ENCODE data around the gene SLC44A2.
"Not testable (repeated sequence)": the region's sequence is repeated elsewhere in the genome, so short reads cannot be mapped to it uniquely, and the experiment has no call there.

GRCh38 chr19:10671922-10672321 lies 46.6 kb downstream of the SLC44A2 start:
- TF ChIP-seq, protein P1, sequence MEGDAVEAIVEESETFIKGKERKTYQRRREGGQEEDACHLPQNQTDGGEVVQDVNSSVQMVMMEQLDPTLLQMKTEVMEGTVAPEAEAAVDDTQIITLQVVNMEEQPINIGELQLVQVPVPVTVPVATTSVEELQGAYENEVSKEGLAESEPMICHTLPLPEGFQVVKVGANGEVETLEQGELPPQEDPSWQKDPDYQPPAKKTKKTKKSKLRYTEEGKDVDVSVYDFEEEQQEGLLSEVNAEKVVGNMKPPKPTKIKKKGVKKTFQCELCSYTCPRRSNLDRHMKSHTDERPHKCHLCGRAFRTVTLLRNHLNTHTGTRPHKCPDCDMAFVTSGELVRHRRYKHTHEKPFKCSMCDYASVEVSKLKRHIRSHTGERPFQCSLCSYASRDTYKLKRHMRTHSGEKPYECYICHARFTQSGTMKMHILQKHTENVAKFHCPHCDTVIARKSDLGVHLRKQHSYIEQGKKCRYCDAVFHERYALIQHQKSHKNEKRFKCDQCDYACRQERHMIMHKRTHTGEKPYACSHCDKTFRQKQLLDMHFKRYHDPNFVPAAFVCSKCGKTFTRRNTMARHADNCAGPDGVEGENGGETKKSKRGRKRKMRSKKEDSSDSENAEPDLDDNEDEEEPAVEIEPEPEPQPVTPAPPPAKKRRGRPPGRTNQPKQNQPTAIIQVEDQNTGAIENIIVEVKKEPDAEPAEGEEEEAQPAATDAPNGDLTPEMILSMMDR (IDR thresholded peaks at IDR 0.05; ENCODE audit: insufficient read depth, low read length): not testable (repeated sequence)
- not testable (repeated sequence) for TF ChIP-seq POLR2AphosphoS5 (IDR thresholded peaks at IDR 0.05; ENCODE audit: low read depth); REST (IDR thresholded peaks at IDR 0.05; ENCODE audit: insufficient replicate concordance, low read depth); GABPA (IDR thresholded peaks at IDR 0.05; ENCODE audit: low read depth)

All from HL-60 (cell line).